Stimulated activated CD8-positive, alpha-beta memory T cell treated with anti-CD3 and anti-CD28 coated beads, Interleukin-4, amount 100 ng/mL, for 48 hours (primary cell): ENCODE results near the gene TMEM37.

Experiments
- DNase-seq: peaks from one replicate; pipeline ENCODE4 v3.0.0-alpha.2; 2020

The TMEM37 gene

DNA sequence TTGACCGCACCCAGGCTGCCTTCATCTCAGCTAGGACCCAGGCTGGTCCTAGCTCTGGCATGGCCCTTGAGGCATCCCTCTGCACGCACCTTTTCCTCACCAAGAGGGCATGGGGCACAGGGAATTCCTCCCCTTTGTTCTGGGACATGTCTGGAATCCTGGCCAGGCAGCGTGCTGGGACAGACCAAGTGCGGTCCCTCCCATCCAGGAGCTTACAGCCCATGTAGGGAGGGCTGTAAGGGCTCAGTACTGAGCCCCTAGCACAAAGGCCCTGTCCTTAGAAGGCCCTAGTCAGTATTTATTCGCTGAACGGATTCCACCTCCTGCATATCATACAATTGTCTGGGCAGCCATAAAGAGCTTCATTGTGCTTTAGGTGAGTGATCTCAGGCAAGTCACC is 3.0 kb downstream of the TMEM37 start:
- no peak for DNase-seq

DNA sequence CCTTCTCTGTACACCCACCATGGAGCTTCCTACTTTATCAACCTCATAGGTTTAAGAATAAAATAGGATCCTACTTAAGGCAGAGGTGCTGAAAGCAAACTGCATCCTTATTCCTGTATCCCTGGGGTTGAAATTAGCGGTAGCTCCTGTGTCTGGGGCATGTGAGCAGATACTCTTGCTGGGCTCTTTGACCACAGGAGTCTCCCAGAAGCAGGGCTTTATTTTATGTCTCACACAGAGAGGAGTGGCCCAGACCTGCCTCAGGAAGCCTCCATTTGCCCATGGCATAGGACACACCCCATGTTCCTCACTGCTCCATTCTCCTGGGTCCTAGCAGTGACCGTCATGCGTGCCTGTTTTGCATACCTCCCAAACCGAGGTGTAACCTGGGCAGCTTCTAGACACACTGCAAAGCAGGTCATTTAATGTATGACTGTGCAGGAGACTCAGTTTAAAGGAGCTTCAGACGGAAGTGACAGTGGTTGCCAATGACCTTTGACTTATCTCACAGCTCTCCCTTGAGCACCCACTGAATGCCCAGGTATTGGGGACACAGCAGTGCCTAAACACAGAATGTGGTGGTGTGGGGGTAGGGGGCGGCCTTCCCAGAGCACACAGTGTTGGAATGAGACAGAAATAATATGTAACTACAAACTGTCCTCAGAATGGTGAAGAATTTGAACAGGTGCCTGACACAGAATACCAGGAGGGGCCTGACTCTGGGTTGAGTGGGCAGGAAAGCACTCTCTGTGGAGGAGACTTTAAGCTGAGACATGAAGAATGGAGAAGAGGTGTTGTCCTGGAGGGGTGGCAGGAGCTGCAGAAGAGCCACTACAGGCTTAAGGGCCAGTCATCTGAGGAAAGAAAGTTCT is 3.7 kb downstream of the TMEM37 start:
- DNase-seq, result no peak

DNA sequence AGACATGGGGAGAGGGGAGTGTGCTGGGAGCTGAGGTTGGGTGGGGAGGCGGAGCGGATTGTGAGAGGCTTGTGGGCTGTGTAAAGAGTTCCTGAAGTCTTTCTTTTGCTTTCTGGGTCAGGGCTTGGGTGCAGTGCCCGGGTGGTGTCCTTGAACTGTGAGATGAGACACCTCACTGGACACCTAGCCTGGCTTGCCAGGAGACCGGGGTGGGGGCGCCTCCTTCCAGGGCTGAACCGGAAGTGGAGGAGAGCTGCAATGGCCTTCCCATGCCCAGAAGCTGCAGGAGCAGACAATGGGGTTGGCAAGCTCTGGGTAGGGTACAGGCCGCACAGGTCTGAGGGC is 4.3 kb downstream of the TMEM37 start:
- no peak for DNase-seq

DNA sequence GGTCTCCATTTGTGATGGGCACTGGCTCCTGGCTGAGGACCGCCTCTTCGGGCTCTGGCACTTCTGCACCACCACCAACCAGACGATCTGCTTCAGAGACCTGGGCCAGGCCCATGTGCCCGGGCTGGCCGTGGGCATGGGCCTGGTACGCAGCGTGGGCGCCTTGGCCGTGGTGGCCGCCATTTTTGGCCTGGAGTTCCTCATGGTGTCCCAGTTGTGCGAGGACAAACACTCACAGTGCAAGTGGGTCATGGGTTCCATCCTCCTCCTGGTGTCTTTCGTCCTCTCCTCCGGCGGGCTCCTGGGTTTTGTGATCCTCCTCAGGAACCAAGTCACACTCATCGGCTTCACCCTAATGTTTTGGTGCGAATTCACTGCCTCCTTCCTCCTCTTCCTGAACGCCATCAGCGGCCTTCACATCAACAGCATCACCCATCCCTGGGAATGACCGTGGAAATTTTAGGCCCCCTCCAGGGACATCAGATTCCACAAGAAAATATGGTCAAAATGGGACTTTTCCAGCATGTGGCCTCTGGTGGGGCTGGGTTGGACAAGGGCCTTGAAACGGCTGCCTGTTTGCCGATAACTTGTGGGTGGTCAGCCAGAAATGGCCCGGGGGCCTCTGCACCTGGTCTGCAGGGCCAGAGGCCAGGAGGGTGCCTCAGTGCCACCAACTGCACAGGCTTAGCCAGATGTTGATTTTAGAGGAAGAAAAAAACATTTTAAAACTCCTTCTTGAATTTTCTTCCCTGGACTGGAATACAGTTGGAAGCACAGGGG is 5.5 kb downstream of the TMEM37 start:
- DNase-seq, result no peak

DNA sequence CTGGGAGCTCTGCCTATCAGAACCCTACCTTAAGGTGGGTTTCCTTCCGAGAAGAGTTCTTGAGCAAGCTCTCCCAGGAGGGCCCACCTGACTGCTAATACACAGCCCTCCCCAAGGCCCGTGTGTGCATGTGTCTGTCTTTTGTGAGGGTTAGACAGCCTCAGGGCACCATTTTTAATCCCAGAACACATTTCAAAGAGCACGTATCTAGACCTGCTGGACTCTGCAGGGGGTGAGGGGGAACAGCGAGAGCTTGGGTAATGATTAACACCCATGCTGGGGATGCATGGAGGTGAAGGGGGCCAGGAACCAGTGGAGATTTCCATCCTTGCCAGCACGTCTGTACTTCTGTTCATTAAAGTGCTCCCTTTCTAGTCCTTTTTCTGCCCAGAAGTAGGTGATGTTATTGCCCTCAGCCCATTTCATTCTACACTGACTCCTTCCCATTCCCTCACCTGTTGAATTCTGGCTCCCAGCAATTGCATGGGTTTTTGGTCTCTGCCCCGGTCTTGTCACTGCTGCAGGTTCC is 6.5 kb downstream of the TMEM37 start:
- DNase-seq, result no peak

DNA sequence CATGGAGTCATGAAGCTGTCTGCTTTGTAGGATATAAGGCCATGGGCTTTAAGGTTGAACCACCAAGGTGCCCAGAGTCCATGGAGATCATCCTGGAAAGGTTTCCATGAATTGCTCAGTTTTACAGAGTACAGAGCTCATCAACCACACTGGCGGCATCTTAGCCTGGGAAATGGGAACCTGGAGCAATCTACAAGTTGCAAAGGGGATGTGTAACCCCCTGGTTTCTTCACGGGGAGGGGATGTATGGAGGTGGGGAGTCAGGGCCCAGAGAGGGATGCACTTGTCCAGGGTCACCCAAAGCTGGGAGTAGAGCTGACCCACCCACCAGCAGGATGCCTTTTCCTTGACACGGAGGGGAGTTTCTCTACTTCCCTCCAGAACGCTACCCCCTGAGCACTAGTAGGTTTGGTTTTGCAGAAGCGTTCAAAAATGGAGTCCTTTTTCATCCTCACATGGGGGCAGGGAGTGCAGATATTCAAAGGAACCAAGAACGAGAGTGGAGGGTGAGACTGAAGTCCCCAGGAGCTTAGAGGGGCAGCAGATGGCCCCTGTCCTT is 7.2 kb downstream of the TMEM37 start:
- no peak for DNase-seq

DNA sequence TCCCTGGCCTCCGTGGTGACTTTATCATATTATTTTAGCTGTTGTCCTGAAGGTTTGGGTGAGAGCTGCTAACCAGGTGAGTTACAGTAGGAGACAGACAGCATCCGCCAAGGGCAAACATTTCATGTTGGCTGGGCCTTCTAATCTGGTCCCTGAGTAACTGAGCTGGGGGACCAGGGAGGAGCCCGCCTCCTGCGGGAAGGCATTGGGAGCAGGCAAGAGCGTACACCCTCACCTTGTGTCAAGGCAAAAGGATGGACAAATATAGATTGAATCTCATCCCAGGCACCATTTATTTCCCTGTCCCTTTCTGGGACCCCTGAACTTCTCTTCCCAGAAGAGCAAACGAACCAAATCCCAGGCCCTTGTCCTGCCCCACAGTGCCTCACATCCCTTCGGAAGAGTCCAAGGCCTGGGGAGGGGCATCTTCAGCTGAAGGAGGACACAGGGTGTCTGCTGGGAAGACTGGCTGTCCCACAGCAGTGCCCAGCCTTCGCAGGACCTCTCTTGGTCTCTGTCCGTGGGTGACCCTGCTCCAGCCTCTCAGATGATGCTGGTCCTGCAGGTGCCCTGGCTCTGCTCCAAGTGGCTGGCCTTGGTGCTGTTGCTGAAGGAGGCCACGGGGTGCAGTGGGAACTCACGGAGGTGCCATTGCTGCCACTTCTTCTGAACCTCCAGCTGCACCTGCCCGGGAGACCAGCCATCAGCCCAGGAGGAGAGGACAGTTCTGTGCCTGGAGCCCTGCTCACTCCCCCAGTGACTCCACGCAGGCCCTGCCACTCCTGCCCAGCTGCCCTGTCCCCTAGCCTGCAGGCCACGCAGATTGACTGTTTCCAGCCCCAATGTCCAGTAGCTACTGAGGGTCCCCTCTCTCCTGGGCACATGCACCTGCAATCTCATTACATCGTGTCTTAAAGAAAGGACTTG is 8.2 kb downstream of the TMEM37 start:
- DNase-seq, result no peak

DNA sequence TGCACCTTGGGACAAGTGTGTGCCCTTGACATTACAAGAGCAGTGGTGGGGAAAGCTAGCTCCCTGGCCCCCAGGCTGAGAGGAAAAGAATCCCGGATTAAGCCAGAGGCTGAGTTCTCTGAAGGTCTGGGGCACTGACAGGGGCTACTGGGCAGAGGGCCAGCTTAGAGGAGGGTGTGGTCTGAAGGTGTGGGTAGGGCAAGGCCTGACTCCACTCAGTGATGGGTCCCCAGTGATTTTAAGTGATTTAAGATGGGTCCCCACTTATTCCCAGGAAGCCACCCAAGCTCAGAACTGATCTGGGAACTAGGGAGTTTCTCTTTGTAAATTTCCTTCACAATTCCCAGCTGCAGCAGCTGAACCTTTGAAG is 8.8 kb downstream of the TMEM37 start:
- DNase-seq, result no peak

DNA sequence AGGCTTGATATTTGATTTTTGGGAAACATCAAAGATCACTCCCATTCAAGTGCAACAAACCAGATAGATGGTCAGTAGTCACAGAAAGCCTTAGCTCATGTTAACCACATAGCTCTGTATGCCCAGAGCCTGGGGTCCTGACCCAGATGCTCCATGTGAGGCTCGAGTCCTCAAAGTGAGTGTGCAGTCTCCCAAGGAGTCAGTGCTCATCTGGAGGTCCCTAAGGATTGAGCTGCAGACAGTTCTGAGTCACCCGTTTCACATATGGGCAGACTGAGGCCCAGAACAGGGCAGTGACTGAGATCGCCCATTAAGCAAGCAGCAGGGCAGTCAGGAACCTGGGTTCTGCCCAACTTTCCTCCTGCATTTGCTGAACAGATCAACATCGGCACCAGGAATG is 9.2 kb downstream of the TMEM37 start:
- DNase-seq, result no peak

DNA sequence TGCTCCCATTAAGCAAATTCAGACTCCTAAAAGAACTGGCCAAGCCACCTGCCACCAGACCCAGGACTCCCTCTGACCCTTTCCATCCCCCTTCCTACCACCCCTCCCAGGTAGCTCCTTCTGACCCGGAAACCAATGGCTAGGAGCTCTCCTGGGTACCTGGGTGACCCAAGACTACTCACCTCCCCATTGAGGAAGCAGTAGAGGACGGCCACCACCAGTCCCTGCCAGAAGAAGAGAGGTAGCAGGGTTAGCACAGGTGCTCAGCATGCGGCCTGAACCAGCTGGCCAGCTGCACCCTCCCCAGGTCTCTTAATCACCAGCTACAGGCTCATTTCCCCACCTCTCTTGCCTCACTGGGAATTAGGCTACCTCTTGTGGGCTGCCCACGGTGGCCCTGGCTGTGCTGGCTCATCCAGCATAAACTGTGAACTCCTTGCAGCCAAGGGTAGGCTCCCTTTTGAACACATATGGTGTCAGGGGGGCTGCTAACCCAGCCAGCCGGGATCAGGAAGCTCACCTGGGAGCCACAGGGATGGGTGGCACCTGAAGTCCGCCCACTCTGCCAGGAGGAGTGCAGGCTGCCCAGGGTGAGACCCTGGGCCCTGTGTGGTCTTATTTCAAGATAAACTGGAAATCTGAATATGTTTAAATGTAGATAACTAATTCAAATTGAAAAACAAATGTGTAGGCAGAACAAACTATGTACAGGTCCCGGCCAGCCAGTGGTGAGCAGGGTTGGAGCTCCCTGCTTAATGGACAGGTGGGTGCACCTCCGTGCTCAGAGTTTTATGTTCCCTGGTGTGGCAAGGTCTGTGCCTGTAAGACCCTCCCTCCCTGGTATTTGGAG is 9.9 kb downstream of the TMEM37 start:
- DNase-seq, result no peak

DNA sequence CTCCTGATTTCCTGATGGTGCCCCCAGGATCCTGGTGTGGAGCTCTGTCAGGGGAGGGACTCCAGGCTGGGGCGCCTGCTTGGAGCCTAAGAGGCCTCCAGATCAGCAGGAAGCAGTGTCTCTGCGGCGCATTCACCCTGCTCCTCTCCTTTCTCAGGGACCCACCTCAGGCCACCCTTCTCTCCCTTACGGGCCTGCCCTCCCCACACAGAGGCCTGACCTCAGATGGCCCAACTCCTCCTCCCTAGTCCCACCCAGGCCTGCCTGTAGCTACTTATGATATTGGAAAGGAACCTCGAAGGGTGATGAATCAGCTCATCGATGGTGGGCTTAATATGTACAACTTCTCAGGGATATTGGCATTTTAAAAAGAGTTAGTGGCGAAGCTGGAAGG is 10.6 kb downstream of the TMEM37 start:
- no peak for DNase-seq

DNA sequence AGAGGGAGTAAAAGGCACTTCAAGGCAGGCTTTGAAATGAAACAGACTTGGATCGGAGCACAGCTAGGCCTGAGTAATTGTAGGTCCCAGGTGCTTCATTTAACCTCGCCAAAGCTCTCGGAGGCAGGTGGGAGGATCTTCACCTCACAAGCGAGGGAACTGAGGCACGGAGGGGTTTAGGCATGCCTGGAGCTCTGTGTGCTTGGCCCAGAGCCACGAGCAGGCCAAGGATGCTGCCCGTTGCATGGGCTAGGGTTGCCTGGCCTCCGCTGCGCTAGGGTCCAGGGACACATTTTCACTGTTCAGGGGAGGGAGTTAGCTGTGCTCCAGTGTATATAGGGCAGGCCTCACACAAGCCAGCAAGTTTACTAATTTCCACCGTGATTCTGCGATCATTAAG is 11.2 kb downstream of the TMEM37 start:
- no peak for DNase-seq

DNA sequence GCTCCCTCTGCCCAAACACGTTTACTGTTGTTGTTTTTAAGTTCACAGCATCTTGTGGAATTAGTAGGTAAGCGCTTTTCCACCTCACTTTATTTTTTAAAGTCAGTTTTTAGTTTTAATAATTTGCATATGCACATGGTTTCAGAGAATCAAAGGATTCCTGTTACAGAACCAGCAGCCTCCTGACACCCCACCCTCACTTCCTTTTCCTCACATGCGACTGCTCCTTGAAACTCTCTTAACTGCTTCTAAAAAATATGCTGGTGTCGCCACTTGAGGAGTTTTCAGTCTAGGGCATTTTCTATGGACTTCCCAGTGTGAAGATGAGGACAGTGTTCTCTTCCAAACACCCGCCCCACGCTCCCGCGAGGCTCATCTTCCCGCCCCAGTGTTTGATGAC is 14.4 kb downstream of the TMEM37 start:
- DNase-seq, result no peak

DNA sequence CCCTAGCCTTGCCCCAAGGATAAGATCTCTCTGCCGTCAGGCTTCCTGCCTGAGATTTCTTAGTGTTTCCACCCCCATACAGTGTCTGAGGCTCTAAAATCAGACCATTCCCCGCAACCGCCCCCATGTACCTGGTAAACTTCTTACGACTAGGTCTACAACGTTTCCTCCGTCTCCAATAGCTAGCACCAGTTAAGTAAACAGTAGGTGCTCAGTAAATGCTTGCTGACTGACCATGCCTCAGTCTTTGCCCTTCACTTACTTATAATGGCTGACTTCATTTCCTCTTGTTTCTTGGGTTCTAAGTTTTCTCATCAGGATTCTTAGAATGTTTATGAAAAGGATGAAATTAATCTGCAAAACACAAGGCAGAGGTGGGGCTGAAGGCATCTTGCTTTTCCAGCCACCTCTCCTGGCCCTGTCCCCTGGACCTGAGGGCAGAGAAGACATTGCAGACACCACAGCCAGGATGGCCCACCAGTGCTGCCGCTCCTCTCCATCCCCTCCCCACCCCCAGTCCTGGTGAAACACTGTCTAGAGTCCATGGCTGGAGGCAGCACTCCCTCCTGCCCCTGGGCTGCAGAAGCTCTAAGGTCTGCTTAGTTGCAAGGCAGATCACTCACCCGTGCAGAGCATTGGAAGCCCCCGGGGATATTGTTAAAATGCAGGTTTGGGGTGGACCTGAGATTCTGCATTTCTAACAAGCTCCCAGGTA is 16.9 kb downstream of the TMEM37 start:
- DNase-seq, result no peak

DNA sequence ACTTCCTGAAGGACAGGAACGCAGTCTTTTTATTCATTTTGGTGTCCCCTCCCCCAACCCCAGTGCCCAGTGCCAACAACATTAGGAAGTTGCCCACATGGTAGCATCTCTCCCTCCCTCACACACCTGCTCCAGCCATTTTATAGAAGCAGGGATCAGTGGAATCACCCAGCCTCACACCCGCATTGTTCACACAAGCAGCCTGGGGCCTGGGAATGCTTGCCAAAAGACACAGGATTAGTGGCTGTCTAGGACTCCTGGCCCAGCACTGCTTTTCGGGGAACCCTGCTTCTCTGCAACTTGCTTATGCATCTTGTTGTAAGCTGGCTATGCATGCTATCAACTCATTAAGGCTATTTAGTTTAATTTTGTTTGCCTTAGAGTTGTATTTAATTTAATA is 17.9 kb downstream of the TMEM37 start:
- no peak for DNase-seq

DNA sequence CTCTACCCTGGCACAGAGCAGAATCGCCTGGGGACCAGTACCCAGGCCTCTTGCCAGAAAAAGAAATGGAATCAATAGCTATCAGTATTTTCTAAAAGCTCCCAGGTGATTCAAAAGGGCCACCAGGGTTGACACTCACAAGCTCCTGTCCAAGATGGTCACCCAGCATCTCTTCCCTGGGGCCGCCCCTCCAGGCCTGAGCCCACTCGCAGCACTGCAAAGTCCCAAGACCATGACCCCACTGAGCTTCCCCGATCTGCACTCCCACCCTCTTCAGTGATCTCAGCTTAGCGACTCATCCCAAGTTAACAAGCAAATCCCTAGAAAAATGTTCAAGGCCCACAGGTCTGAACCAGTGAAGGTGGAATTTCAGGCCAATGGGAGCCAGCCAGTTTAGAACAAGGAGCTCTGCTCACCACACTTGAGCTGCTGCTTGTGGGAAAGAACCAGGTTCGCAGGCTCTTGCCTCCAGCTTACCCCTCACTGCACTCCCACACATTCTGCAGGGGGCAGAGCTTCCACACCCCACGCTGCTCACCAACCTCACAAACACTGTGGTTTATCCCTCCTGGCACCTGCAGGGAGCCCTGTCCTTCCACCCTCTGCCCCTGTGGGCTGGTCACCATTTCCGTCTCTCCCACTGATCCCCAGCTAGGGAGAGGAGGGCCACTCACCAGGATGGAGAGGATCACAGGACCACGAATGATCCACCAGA is 19.8 kb downstream of the TMEM37 start:
- no peak for DNase-seq

DNA sequence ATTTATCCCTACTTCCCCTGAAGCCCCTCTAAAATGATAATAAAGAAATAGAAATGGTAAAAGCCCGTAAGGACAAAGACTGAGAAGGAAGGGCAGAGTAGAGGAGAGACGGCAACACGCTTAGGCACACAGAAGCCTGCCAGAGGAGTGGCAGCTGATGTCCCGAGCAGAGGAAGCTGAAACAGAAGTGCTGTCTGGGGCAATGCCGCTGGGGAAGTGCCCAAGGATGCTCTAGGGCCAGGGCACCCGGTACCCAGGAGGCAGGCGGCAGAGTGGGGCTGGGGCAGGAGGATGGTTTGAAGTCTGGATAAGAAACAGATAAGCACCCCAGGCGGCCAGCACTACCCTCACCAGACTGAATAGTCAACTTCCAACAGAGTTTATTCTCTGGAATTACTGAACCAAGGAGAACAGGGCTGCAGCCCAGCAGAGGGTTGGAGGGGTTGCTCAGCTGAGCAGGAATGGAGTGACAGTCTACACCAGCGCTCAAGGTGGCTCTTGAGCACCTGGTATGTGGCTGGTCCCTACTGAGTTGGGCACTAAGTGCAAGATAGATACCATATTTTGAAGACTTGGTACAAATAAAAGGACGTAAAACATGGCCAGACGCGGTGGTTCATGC is 22.4 kb downstream of the TMEM37 start:
- DNase-seq, result no peak

DNA sequence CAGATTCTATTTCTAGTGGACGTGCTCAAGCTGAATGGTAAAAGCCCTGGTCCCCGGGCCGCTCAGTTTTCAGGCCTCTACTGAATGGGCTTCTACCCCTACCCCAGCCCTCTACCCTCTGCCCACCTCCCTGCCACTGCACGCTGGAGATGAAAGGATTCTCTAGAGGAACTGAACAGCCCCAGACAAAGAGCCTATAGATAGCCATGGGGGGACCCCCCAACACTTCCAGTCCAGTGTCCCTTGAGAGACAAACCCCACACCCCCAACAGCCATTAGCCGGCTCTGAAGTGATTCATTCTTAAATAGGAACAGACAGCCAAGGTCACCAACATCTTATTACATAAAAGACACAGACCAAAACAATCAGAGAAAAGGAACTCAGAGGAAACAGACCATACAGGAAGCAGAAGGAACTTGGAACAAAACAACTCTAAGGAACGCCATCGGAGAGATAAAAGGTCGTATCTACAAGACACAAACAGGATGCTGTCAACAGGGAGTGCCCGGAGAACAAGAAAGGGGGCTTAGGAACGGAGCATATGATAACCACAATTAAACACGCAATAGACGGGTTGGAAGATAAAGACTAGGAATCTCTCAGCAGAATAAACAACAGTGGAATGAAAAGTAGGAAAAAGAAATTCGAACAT is 23.5 kb downstream of the TMEM37 start:
- DNase-seq, result no peak

DNA sequence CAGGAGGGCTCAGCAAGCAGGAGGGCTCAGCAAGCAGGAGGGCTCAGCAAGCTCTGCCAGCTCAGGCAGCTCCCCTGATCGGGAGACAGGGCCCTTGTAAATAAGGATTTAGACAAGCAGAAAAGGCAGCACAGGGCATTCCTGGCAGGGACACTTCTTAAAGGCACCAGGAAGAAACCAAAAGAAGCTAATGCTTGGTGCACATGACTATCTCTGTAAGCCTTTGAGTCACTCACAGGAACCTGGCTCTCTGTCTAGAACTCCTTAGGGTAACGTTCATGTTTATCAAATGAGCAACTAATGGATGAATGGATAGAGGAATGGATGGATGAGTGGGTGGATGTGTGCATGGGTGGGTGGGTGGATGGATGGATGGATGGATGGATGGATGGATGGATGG is 28.4 kb downstream of the TMEM37 start:
- no peak for DNase-seq
